ENCODE data around the gene CCDC110. TPM values are rescaled to one million over a fixed set of nuclear protein-coding genes. Genes with fewer than 3 reads are reported as not detected.
"Not testable (repeated sequence)": the region's sequence is repeated elsewhere in the genome, so short reads cannot be mapped to it uniquely, and the experiment has no call there.

The CCDC110 gene
- polyA plus RNA-seq, 1 experiment = 1.1 TPM

DNA sequence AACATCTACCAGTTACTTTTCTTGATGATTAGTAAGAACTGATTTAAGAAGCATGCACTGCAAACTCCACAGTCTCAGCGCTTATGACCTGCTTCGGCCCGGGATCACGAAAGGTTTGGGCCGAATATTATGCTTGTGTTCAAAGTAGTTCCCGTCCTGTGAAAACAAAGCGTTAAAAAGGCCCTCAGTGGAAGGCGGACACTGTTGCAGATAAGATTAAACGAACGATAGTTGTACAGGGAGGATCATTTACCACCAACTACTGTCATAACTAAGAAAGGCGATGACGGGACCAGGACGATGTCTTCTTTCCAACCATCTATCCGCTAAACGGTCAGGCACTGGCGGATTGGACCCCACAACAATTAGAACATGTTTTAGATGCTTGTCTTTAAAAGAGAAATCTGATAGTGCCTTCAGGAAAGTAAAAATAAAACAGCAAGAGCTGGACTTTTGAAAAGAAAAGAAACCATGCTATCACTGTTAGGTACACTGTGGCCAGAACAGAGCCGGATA is 42.7 kb upstream of the CCDC110 start:
- no peak overlapping the region for H3K27ac ChIP-seq (ENCODE audit: low read depth, low read length)
- ChIA-PET CTCF (interaction anchor here (2.2 kb wide), 1 partner anchor 21 kb away, joined by 9 read pairs; the partner anchor contains the start of gene PDLIM3), POLR2A (no interaction called here)

DNA sequence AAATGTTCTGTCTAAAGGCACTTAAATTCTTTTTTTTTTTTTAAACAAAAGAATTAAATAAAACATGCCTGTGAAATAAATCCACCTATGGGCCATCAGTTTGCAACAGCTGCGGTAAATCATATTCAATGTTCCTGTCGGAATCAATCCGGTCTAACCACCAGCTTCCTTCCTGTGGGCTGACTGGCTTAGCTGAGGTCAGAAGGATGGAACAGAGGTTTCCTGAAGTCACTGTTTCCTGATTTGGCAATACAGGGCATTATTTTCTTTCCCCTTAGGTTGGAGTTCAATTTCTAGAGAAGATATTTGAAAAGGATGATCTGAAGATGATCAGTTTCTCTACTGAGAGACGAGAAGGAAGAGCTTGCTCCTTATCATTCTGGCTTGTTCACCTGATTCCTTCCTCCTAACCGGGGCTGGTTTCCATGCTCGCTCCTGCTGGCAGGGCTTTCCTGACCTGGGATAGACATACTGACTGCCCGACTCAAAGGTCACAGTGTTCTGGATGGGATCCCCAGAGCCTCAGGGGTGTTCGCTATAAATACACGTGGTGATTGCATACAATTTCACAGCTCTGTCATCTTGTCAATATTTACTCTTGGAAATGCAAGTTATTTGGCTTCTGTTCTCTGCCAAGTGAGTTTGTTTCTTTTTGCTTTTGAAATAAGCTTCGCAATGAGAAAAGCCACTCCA is 42.1 kb upstream of the CCDC110 start:
- no peaks in the 10 kb centered on the region for H3K9me3 ChIP-seq (ENCODE audit: control insufficient read depth, insufficient read depth, low read length)
- no peak overlapping the region for H3K4me3 ChIP-seq (ENCODE audit: low read depth, low read length)
- CTCF ChIA-PET = interaction anchor here (1.0 to 2.2 kb wide), 3 partner anchors 21 to 508 kb away, joined by 3 to 9 read pairs (median 6); partner anchors contain the start of gene PDLIM3
- no peak for DNase-seq (ENCODE audit: low read depth, low spot score)
- H3K27ac ChIP-seq (ENCODE audit: low read depth, low read length) = no peak overlapping the region
- no peaks in the 10 kb centered on the region for H3K27me3 ChIP-seq (ENCODE audit: control insufficient read depth, insufficient read depth, low read length)
- TF ChIP-seq, protein P1, sequence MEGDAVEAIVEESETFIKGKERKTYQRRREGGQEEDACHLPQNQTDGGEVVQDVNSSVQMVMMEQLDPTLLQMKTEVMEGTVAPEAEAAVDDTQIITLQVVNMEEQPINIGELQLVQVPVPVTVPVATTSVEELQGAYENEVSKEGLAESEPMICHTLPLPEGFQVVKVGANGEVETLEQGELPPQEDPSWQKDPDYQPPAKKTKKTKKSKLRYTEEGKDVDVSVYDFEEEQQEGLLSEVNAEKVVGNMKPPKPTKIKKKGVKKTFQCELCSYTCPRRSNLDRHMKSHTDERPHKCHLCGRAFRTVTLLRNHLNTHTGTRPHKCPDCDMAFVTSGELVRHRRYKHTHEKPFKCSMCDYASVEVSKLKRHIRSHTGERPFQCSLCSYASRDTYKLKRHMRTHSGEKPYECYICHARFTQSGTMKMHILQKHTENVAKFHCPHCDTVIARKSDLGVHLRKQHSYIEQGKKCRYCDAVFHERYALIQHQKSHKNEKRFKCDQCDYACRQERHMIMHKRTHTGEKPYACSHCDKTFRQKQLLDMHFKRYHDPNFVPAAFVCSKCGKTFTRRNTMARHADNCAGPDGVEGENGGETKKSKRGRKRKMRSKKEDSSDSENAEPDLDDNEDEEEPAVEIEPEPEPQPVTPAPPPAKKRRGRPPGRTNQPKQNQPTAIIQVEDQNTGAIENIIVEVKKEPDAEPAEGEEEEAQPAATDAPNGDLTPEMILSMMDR (IDR thresholded peaks at IDR 0.05; ENCODE audit: low read depth, low read length) = no peak
- POLR2A ChIA-PET = no interaction called here

More for the DNA sequence above, 42.7 kb upstream of the CCDC110 start:
- DNase-seq (ENCODE audit: low read depth, low spot score) = no peak
- TF ChIP-seq, protein P1 (IDR thresholded peaks at IDR 0.05; ENCODE audit: low read depth, low read length) = no peak
- Histone ChIP-seq H3K9me3 (ENCODE audit: control insufficient read depth, insufficient read depth, low read length) (no peaks in the 10 kb centered on the region), H3K27me3 (ENCODE audit: control insufficient read depth, insufficient read depth, low read length) (no peaks in the 10 kb centered on the region), H3K4me3 (ENCODE audit: low read depth, low read length) (no peak overlapping the region)

DNA sequence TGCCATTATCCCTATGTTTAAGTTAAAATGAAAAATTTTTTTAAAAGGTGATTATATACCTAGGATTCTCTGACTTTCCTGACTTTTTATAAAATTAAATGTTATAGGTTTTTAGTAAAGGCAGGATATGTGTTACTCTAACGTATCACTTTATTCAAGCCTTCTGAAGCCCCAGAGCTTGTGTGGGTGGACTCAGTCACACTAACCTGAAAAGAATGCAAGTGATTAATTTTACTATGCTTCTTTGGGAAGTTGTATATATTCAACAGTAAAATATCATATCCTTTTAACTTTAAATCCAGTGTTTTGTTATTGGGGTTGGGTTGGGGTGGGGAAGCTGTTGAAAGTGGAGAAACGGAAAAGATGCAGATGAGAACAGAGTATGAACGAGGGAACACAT is 41.0 kb upstream of the CCDC110 start:
- H3K4me3 ChIP-seq (ENCODE audit: low read depth, low read length) = no peak overlapping the region
- CTCF ChIA-PET = interaction anchor here (0.6 to 2.2 kb wide), 5 partner anchors 23 to 525 kb away, joined by 3 to 9 read pairs (median 5); partner anchors contain the start of gene PDLIM3
- H3K27ac ChIP-seq (ENCODE audit: low read depth, low read length) = no peak overlapping the region
- peak; percentile 34 for DNase-seq (ENCODE audit: low read depth, low spot score)
- POLR2A ChIA-PET = interaction anchor here (0.7 kb wide), 1 partner anchor 390 kb away, joined by 8 read pairs; no protein-coding TSS in a partner anchor
- no peaks in the 10 kb centered on the region for H3K27me3 ChIP-seq (ENCODE audit: control insufficient read depth, insufficient read depth, low read length)
- TF ChIP-seq, protein P1 (IDR thresholded peaks at IDR 0.05; ENCODE audit: low read depth, low read length) = no peak
- H3K9me3 ChIP-seq (ENCODE audit: control insufficient read depth, insufficient read depth, low read length) = no peaks in the 10 kb centered on the region

DNA sequence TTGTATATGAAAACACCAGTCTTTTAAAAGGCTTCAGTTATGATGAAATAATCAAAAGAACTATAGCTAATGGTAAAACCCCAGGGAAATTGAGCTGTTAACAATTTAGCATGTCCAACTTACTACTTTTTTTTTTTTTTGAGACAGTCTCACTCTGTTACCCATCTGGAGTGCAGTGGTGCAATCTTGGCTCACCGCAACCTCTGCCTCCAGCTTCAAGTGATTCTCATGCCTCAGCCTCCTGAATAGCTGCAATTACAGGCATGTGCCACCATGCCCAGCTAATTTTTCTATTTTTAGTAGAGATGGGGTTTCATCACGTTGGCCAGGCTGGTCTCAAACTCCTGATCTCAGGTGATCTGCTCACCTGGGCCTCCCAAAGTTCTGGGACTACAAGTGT is 39.7 kb upstream of the CCDC110 start:
- H3K4me3 ChIP-seq (ENCODE audit: low read depth, low read length); H3K9me3 ChIP-seq (ENCODE audit: control insufficient read depth, insufficient read depth, low read length); H3K27me3 ChIP-seq (ENCODE audit: control insufficient read depth, insufficient read depth, low read length); POLR2A ChIA-PET; H3K27ac ChIP-seq (ENCODE audit: low read depth, low read length); DNase-seq (ENCODE audit: low read depth, low spot score): not testable (repeated sequence)
- CTCF ChIA-PET = interaction anchor here (0.6 to 1.0 kb wide), 2 partner anchors 31 to 86 kb away, joined by 3 read pairs; no protein-coding TSS in a partner anchor

DNA sequence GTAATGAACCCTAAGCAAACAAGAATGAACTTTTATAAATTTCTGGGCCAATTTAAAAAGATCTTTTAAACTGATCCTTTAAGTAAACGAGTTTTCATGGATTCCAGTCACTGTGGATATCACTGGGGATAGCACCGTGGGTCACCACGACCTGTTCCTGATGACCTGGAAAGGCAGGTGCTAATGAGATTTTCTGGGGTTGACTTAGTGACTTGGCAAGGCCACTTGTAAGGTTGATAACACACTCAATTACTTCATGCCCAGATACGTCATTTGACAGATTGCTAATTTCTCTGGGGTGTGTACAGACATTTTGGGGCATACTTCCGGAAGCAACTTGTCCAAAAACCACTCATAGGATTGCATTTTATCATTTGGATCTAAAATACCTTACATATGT is 39.3 kb upstream of the CCDC110 start:
- TF ChIP-seq, protein P1 (IDR thresholded peaks at IDR 0.05; ENCODE audit: low read depth, low read length) = no peak
- H3K4me3 ChIP-seq (ENCODE audit: low read depth, low read length) = no peak overlapping the region
- no peak for DNase-seq (ENCODE audit: low read depth, low spot score)
- no peak overlapping the region for H3K27ac ChIP-seq (ENCODE audit: low read depth, low read length)
- no peaks in the 10 kb centered on the region for H3K9me3 ChIP-seq (ENCODE audit: control insufficient read depth, insufficient read depth, low read length)
- no peaks in the 10 kb centered on the region for H3K27me3 ChIP-seq (ENCODE audit: control insufficient read depth, insufficient read depth, low read length)
- ChIA-PET POLR2A (no interaction called here), CTCF (interaction anchor here (0.6 to 1.0 kb wide), 2 partner anchors 31 to 87 kb away, joined by 3 read pairs; no protein-coding TSS in a partner anchor)
